Gastrocnemius medialis (tissue), 4 donors: ENCODE measurements around the gene DNAH6. TPM values are rescaled to one million over a fixed set of nuclear protein-coding genes. Genes with fewer than 3 reads are reported as not detected.

Experiments used
- ATAC-seq, 2 donors: fragments of 150-250 bp; one replicate each; pipeline ENCODE4 v1.9.1; 2016
- DNase-seq, 2 donors: peaks; one replicate each; pipeline ENCODE4 v3.0.0-alpha.2; 2019
- H3K27ac ChIP-seq, 4 donors: fragments of 200-600 bp; sonication (generic); 1 replicate in 1 of 4; 2 replicates in 3 of 4; pipeline ENCODE4 v1.5.1; 2016 to 2018; ENCODE audit warnings: mild to moderate bottlenecking in 2 of 4, moderate library complexity in 1 of 4
- H3K27me3 ChIP-seq, 3 donors: fragments of 200-600 bp; sonication (generic) in 2 of 3; 1 replicate in 1 of 3; 2 replicates in 2 of 3; pipeline versions ENCODE4 v1.5.1 to v1.6.0; 2016 to 2019; ENCODE audit warnings: mild to moderate bottlenecking in 1 of 3, moderate library complexity in 1 of 3
- H3K36me3 ChIP-seq, 2 donors: fragments of 200-600 bp; sonication (generic) in 1 of 2; one replicate each; pipeline ENCODE4 v1.5.1; 2017 to 2018
- H3K4me1 ChIP-seq, 2 donors: fragments of 200-600 bp; sonication (generic) in 1 of 2; one replicate each; pipeline ENCODE4 v1.5.1; 2016 to 2017; ENCODE audit warnings: mild to moderate bottlenecking in 2 of 2
- H3K4me3 ChIP-seq, 4 donors: fragments of 200-600 bp; sonication (generic) in 3 of 4; 1 replicate in 1 of 4; 2 replicates in 3 of 4; pipeline ENCODE4 v1.5.1; 2016 to 2019; ENCODE audit warnings: mild to moderate bottlenecking in 2 of 4
- H3K9me3 ChIP-seq, 3 donors: fragments of 200-600 bp; sonication (generic) in 2 of 3; 1 replicate in 1 of 3; 2 replicates in 2 of 3; pipeline ENCODE4 v1.5.1; 2016 to 2019
- POLR2A ChIP-seq, 2 donors: fragments of 450-650 bp; IDR thresholded peaks; one replicate each; pipeline ENCODE4 v1.6.1; 2017; ENCODE audit warnings: antibody characterized with exemption in 2 of 2, mild to moderate bottlenecking in 2 of 2, moderate library complexity in 2 of 2
- in situ Hi-C, 4 donors: fragments of 200-750 bp; cut with MboI; loops; one replicate each; pipeline versions ENCODE4 v1.15.0 to v1.8.0; 2017; ENCODE audit warnings: low sequenced_read_pairs in 4 of 4
- intact Hi-C: fragments of 100-400 bp; cut with DNase I; formaldehyde crosslinking; loops from one replicate; pipeline ENCODE4 v1.15.1; 2023; ENCODE audit warnings: low total_unique reads
- total RNA-seq, 4 donors: library from RNA; depleted of rRNA; stranded (reverse); fragments of >200 nt; gene quantifications; one replicate each; pipeline versions ENCODE4 v1.1.0 to v1.2.3, GENCODE V29; 2016
- TF ChIP-seq, protein P1 (sequence below), 5 experiments: fragments of 450-650 bp in 3 of 5; fragments of 200-600 bp in 2 of 5; sonication (generic) in 2 of 5; IDR thresholded peaks in 4 of 5; conservative IDR thresholded peaks in 1 of 5; 1 replicate in 4 of 5; 2 replicates in 1 of 5; pipeline ENCODE4 v1.5.1; 2016 to 2019; ENCODE audit warnings: antibody characterized with exemption in 5 of 5, mild to moderate bottlenecking in 3 of 5, moderate library complexity in 3 of 5

Gene DNAH6
- total RNA-seq, 4 donors from 2014 or later, result not detected

- H3K36me3 ChIP-seq, result no peaks in the 10 kb centered on the region
- H3K4me3 ChIP-seq, result no peak overlapping the region
- no peak for ATAC-seq
- no peak for DNase-seq
- intact Hi-C loops (no loop called here), in situ Hi-C loops (no loop called here)
- TF ChIP-seq, protein P1, sequence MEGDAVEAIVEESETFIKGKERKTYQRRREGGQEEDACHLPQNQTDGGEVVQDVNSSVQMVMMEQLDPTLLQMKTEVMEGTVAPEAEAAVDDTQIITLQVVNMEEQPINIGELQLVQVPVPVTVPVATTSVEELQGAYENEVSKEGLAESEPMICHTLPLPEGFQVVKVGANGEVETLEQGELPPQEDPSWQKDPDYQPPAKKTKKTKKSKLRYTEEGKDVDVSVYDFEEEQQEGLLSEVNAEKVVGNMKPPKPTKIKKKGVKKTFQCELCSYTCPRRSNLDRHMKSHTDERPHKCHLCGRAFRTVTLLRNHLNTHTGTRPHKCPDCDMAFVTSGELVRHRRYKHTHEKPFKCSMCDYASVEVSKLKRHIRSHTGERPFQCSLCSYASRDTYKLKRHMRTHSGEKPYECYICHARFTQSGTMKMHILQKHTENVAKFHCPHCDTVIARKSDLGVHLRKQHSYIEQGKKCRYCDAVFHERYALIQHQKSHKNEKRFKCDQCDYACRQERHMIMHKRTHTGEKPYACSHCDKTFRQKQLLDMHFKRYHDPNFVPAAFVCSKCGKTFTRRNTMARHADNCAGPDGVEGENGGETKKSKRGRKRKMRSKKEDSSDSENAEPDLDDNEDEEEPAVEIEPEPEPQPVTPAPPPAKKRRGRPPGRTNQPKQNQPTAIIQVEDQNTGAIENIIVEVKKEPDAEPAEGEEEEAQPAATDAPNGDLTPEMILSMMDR (IDR thresholded peaks at IDR 0.05 in 4 of 5, conservative IDR thresholded peaks at IDR 0.05 in 1 of 5), result no peak
- no peak for TF ChIP-seq POLR2A (IDR thresholded peaks at IDR 0.05)
- H3K27me3 ChIP-seq, result no peaks in the 10 kb centered on the region
- no peak overlapping the region for H3K27ac ChIP-seq
- no peaks in the 10 kb centered on the region for H3K4me1 ChIP-seq
- H3K9me3 ChIP-seq, result no peaks in the 10 kb centered on the region
Observed at GRCh38 chr2:84703831-84704230, 187.5 kb downstream of the DNAH6 start.

GRCh38 chr2:84704505-84705244, 188.4 kb downstream of the DNAH6 start:
- intact Hi-C loops, result no loop called here
- no peaks in the 10 kb centered on the region for H3K27me3 ChIP-seq
- ATAC-seq (no peak), DNase-seq (no peak)
- H3K27ac ChIP-seq, result no peak overlapping the region
- no peaks in the 10 kb centered on the region for H3K4me1 ChIP-seq
- H3K36me3 ChIP-seq, result no peaks in the 10 kb centered on the region
- no peak overlapping the region for H3K4me3 ChIP-seq
- TF ChIP-seq, protein P1 (IDR thresholded peaks at IDR 0.05 in 4 of 5, conservative IDR thresholded peaks at IDR 0.05 in 1 of 5), result no peak
- no peak for TF ChIP-seq POLR2A (IDR thresholded peaks at IDR 0.05)
- in situ Hi-C loops, result no loop called here
- no peaks in the 10 kb centered on the region for H3K9me3 ChIP-seq

DNA sequence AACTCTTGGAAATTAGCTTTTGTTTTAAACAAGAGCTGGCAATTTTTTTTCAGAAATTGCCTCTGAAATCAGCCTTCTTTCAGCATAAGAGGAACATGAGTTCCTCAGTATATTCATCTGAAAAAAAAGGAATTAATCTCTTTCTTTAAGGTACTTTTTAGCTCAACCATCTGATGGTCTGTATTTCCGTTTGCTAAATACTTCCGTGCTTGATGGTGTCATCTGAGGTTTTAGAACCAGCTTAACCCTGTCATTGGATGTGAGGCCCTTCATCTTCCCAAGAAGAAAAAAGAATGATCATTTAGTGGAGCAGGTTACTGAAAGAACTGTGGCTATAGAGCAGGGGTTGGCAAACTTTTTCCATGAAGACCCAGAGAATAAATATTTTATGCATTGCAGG, 189.6 kb downstream of the DNAH6 start:
- H3K27ac ChIP-seq, result no peak overlapping the region
- H3K4me1 ChIP-seq, result no peaks in the 10 kb centered on the region
- no peak for TF ChIP-seq POLR2A (IDR thresholded peaks at IDR 0.05)
- TF ChIP-seq, protein P1 (IDR thresholded peaks at IDR 0.05 in 4 of 5, conservative IDR thresholded peaks at IDR 0.05 in 1 of 5), result no peak
- DNase-seq (no peak), ATAC-seq (no peak)
- no peaks in the 10 kb centered on the region for H3K36me3 ChIP-seq
- H3K27me3 ChIP-seq, result no peaks in the 10 kb centered on the region
- in situ Hi-C loops (no loop called here), intact Hi-C loops (no loop called here)
- no peaks in the 10 kb centered on the region for H3K9me3 ChIP-seq
- H3K4me3 ChIP-seq, result no peak overlapping the region

GRCh38 chr2:84708442-84708841, 192.1 kb downstream of the DNAH6 start:
- H3K27me3 ChIP-seq, result no peaks in the 10 kb centered on the region
- DNase-seq (no peak), ATAC-seq (no peak)
- H3K27ac ChIP-seq, result no peak overlapping the region
- TF ChIP-seq, protein P1 (IDR thresholded peaks at IDR 0.05 in 4 of 5, conservative IDR thresholded peaks at IDR 0.05 in 1 of 5), result no peak
- no peak for TF ChIP-seq POLR2A (IDR thresholded peaks at IDR 0.05)
- no peak overlapping the region for H3K4me3 ChIP-seq
- intact Hi-C loops (no loop called here), in situ Hi-C loops (no loop called here)
- H3K4me1 ChIP-seq, result no peaks in the 10 kb centered on the region
- no peaks in the 10 kb centered on the region for H3K9me3 ChIP-seq
- H3K36me3 ChIP-seq, result no peaks in the 10 kb centered on the region

- ATAC-seq (no peak), DNase-seq (no peak)
- TF ChIP-seq, protein P1 (IDR thresholded peaks at IDR 0.05 in 4 of 5, conservative IDR thresholded peaks at IDR 0.05 in 1 of 5), result no peak
- TF ChIP-seq POLR2A (IDR thresholded peaks at IDR 0.05), result no peak
- intact Hi-C loops (no loop called here), in situ Hi-C loops (no loop called here)
- Histone ChIP-seq H3K4me3 (no peak overlapping the region), H3K36me3 (no peaks in the 10 kb centered on the region), H3K27ac (no peak overlapping the region), H3K9me3 (no peaks in the 10 kb centered on the region), H3K27me3 (no peaks in the 10 kb centered on the region), H3K4me1 (no peaks in the 10 kb centered on the region)
Observed at GRCh38 chr2:84711651-84712050, 195.4 kb downstream of the DNAH6 start.
